HG03439 (cell line): ENCODE measurements around the gene XXYLT1.
"Not testable (repeated sequence)": the region's sequence is repeated elsewhere in the genome, so short reads cannot be mapped to it uniquely, and the experiment has no call there.

Experiments
- ATAC-seq: cut with Tn5 transposase; IDR thresholded peaks from one replicate; pipeline ENCODE4 v1.9.1; 2021; ENCODE audit warnings: mild to moderate bottlenecking, moderate library complexity; ENCODE audit not compliant: unreplicated experiment

XXYLT1 gene

DNA sequence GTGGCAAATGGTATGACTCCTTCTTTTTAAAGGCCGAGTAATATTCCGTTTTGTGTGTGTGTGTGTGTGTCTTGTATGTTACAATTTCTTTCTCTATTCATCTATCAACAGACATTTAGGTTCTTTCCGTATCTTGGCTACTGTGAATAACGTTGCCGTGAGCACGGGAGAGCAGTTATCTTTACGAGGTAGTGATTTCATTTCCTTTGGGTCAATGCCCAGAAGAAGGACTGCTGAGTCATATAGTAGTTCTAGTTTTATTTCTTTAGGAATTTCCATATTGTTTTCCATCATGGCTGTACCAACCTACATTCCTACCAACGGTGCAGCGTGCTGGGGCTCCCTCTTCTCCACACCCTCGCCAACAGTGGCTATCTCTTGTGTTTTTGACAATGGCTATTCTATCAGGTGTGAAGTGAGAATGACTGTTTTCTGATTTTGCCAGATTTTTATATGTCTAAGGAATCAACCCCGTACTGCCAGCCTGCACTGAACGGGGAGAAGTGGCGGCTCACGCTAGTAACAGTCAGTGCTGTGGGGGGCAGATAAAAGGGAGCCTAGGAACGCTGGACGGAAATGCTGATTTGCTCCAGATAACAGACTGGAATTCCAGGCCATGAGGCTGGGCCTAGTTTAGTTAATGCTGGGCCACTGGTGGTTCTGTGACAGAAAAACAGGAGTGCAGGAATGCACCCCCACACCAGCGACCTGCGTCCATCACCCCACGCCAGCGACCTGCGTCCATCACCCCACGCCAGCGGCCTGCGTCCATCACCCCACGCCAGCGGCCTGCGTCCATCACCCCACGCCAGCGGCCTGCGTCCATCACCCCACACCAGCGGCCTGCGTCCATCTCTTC, 168.1 kb downstream of the XXYLT1 start:
- ATAC-seq, result no peak

GRCh38 chr3:195101927-195102608, 168.9 kb downstream of the XXYLT1 start:
- ATAC-seq, result no peak

DNA sequence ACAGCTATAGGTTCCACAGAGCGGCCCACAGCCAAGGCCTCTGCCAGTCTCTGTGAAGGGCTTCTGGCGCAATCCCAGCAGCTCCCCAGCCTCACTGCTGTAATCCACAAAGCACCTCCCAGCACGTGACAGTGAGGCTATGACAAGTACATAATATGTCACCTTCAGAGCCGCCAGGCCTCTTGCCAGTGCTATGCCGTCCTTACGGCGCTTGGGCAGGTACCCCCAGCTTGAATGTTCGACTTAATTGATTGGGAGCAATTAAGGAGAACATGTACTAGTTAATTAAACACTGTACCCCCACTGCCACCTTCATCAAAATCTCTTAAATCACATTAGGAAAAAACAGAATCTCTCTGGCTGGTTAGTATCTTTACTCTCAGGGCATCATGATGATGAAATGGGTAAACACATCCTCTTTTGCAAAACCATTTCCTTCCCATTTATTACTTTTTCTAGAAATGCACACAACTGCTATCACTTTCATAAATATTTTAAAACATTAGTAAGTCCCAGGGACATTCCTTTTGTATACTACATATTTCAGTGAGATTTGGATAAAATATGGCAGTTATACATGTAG, 169.9 kb downstream of the XXYLT1 start:
- no peak for ATAC-seq

- ATAC-seq, result no peak
Measured at GRCh38 chr3:195099951-195100785, 170.8 kb downstream of the XXYLT1 start.

DNA sequence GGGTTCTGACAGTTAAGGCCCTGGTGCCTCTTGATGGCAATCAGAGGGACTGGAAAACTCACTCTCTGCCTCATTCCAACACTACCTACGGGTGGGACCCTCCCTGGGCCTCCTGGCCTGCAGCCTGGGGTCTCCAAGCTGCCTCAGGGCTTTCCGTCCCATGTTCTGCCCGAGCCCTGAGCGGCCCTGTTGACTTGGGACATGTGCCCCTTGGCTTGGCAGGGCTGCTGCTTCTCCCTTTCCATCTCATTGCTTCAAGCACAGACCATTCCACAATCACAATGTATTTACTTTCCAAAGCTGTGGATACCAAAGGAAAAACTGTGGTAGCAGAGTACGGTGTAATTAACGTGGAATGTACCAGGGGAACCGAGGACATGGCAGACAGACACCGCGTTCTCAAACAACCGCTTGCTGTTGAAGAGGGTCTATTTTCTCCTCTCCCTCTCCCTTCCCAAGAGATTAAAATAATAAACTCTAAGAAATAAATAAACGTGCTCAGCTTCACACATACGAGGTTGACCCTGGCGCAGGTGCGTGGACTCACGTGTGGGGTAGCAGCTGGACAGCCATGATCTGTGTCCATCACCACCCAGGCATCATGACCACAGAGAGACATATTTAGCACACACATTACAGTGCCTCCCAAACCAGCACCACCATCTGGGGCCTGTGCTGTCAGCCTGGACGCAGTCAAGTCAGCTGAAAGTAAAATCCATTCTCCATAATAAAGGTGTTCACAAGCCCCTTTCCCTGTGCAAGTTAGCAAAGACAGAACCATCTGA, 172.0 kb downstream of the XXYLT1 start:
- ATAC-seq, result no peak

DNA sequence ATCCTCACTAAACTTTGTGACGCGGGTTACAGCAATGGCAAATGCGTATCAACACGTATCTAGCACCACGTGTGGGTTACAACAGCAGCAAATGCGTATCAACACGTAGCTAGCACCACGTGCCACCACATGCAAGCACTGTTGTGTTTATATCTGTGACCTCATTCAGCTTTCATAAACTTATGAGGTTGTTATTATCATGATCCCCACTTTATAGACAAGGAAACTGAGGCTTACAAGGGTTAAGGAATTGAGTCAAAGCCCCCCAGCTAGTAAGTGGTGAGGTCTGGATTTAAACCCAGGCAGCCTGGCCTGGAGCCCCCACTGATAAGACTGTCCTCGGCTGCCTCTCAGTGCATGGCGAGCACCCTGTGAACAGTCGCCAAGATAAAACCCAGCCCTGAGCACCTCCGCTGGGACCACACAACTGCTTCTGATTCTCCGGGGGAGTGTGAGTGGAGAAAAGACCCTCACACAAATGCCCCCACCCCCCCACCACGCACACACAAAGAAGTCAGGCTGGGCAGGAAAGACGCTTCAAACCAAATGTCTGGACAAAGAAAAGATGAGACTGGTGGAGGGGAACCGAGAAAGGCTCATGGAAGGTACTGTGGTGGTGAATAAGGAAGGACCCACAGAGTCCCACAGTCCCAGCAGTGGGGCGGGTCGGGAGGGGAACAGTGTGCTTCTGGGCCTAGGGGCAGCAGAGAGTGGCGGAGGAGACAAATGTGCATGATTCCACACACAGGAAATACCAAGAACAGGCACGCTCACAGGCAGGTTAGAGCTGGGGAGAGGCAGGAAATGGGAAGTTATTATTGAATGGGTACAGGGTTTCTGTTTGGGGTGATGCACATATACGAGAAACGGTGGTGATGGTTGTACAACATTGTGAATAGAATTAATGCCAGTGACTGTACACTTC, 173.4 kb downstream of the XXYLT1 start:
- ATAC-seq, result no peak

GRCh38 chr3:195096484-195097330, 174.3 kb downstream of the XXYLT1 start:
- ATAC-seq, result no peak

DNA sequence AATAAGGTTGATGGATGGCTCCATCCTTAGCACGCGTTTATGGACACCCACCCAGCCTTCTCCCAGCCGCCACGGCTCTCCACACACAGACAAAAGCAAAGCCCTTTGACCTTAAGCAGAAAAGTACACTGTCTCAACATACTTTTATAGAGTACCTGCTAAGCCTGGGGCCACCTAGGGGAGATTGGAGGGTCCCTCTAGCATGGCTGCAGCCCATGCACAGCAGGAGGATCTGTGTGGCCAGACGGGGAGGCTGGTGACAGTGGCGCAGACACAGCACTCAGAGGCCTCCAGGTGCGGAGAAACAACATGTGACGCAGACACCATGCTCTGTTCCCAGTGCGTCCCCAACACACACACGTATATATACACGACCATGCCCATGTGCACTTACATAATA, 174.9 kb downstream of the XXYLT1 start:
- no peak for ATAC-seq

DNA sequence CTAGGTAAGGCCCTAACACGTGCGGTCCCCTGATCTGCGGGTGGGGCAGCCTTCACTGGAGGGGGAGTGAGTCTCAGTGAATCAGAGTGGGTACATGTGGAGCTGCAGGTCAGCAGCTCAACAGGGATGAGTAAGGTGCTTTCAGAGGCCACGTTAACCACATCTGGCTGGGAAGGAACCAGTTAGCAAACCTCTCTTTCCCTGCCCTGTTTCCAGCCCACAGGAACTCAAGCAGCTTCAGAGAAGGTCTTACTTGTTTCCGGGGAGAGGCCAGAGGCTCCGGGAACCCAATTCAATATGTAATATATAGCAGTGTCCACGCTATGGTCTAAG, 175.3 kb downstream of the XXYLT1 start:
- no peak for ATAC-seq

DNA sequence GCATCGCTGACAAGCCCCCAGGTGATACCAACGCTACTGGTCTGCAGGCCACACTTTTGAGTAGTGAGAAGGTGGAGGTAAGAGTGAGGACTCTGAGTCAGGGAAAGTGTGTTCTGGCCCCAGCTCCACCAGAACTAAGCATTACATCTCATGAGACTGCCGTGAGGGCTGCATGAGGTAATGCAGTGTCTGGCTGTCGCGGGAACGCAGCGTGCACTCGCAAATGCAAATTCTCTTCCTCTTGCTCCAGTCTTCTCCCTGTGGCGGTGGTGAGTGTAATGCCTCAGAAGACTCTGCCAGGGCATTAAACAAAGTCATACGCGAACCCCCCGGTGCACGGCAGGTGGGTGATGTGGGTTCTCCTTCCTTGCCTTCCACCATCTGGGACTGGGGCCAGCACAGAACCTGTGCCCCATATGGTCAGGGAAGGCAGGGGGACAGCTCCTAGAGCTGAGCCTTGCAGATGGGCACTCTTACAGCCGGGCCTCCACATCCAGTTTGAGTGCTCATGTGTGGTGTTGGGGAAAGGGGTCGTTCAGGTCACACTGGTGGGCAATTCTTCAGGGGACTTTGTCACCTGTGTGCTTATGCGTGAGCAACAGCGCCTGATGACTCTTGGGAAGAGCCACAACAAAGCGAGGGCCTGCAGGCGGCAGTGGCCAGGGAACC, 175.8 kb downstream of the XXYLT1 start:
- peak; percentile 57 for ATAC-seq

- ATAC-seq, result peak; percentile 71
Measured at GRCh38 chr3:195094191-195094921, 176.6 kb downstream of the XXYLT1 start.

- ATAC-seq, result no peak
Measured at GRCh38 chr3:195093731-195094130, 177.2 kb downstream of the XXYLT1 start.

DNA sequence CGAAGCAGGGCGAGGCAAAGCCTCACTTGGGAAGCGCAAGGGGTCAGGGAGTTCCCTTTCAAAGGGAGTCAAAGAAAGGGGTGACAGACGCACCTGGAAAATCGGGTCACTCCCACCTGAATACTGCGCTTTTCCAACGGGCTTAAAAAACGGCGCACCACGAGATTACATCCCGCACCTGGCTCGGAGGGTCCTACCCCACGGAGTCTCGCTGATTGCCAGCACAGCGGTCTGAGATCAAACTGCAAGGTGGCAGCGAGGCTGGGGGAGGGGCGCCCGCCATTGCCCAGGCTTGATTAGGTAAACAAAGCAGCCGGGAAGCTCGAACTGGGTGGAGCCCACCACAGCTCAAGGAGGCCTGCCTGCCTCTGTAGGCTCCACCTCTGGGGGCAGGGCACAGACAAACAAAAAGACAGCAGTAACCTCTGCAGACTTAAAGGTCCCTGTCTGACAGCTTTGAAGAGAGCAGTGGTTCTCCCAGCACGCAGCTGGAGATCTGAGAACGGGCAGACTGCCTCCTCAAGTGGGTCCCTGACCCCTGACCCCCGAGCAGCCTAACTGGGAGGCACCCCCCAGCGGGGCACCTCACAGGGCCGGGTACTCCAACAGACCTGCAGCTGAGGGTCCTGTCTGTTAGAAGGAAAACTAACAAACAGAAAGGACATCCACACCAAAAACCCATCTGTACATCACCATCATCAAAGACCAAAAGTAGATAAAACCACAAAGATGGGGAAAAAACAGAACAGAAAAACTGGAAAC, 182.9 kb downstream of the XXYLT1 start:
- not testable (repeated sequence) for ATAC-seq

DNA sequence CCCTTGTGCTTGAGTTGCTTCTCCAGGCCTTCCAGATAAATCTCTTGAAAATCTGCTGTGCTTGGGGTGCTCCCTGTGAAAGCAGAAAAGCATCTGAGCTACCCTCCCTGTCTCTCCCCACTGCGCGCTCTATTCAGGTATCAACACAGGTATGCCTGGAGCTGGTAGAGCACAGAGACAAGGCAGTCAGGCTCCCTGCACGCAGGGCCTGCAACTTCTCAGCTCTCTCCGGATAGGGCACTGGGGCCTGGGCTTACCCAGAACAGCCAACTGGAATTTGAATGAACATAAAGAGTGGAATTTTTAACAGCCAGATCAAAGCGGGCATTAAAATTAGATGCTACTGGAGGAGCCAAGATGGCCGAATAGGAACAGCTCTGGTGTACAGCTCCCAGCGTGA, 183.6 kb downstream of the XXYLT1 start:
- ATAC-seq, result no peak

DNA sequence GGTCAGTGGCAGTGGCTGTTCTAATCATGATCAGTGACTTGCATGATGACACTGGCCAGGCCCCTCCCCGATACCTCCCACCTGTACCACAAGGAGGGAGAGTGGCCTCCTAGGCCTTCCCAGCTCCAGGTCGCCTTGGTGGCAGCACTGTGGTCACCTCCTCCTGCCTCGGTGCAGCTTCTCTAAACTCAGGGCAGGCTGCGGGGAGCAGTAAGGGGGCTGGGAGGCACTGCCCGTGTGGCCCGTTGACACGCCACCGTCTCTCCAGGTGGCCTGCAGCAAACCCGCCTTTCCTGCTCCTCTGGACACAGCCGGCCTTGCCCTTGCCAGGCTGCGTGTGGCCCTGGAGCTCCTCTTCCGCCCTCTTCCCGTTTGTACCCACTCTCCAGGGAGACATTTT, 184.1 kb downstream of the XXYLT1 start:
- ATAC-seq, result no peak

DNA sequence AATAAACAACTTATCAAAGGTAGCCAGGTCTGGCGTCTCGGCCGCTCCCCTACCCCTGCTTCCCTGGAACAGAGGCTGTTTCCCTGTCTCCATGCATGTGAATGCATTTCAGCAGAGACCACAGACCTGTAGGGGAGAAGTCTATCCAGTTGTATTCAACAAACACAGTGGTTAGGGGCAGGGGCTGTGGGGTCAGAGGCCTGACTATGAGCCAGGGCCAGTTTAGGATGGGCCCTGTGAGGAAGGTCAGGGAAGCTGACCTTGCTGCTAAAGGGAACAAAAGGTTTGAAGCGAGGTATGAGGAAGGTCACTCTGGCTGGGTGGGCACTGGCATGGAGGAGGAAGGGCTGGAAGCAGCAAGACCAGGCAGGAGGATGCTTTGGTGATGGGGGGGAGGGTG, 184.6 kb downstream of the XXYLT1 start:
- no peak for ATAC-seq
